WTC11 (cell line): ENCODE measurements around the gene CEP135. TPM values are rescaled to one million over a fixed set of nuclear protein-coding genes. Genes with fewer than 3 reads are reported as not detected.

ENCODE experiments used
- ATAC-seq: fragments of 200-7000 bp; cut with Tn5 transposase; 2 replicates; pipeline ENCODE4 v1.10.0; 2021; ENCODE audit warnings: mild to moderate bottlenecking, moderate library complexity
- CTCF ChIA-PET: fragments of 300-600 bp; sonication (Branson Sonifier 250); formaldehyde crosslinking; loops from one replicate; lab custom pipeline; 2021; ENCODE audit warnings: antibody characterized with exemption; lab: Charles Lee
- POLR2A ChIA-PET: fragments of 350-600 bp; sonication (Branson Sonifier 250); formaldehyde crosslinking; loops from one replicate; lab custom pipeline; 2021; ENCODE audit warnings: antibody characterized with exemption; lab: Charles Lee
- DNase-seq: peaks from one replicate; pipeline ENCODE4 v3.0.0; 2021; ENCODE audit warnings: low spot score
- H3K27ac Mint-ChIP-seq: 2 replicates; pipeline ENCODE4 v1.8.0; 2021; ENCODE audit warnings: mixed read lengths
- H3K27me3 Mint-ChIP-seq: 2 replicates; pipeline ENCODE4 v1.8.0; 2021; ENCODE audit warnings: low read depth, mild to moderate bottlenecking, moderate library complexity, mixed read lengths
- H3K36me3 Mint-ChIP-seq: 2 replicates; pipeline ENCODE4 v1.8.0; 2021; ENCODE audit warnings: mixed read lengths
- H3K4me1 Mint-ChIP-seq: 2 replicates; pipeline ENCODE4 v1.8.0; 2022; ENCODE audit warnings: mixed read lengths
- H3K4me3 Mint-ChIP-seq: 2 replicates; pipeline ENCODE4 v1.8.0; 2021; ENCODE audit warnings: mild to moderate bottlenecking, moderate library complexity, mixed read lengths
- H3K9me3 Mint-ChIP-seq: 2 replicates; pipeline ENCODE4 v1.8.0; 2021; ENCODE audit warnings: mixed read lengths
- ATF1 ChIP-seq: sonication (generic); formaldehyde crosslinking; IDR thresholded peaks from 2 replicates; pipeline ENCODE4 v1.8.1; 2023; ENCODE audit warnings: mild to moderate bottlenecking, moderate library complexity, missing genetic modification reagents
- ATF2 ChIP-seq: sonication (generic); formaldehyde crosslinking; IDR thresholded peaks from 2 replicates; pipeline ENCODE4 v1.8.1; 2022; ENCODE audit warnings: low read depth, missing genetic modification reagents, borderline replicate concordance
- ATF3 ChIP-seq: sonication (generic); formaldehyde crosslinking; conservative IDR thresholded peaks from 2 replicates; pipeline ENCODE4 v1.8.1; 2022; ENCODE audit warnings: mild to moderate bottlenecking, missing genetic modification reagents
- CBFB ChIP-seq: sonication (generic); formaldehyde crosslinking; IDR thresholded peaks from 2 replicates; pipeline ENCODE4 v1.8.1; 2022; ENCODE audit warnings: mild to moderate bottlenecking, low read depth, missing genetic modification reagents
- CTCF ChIP-seq: fragments of 200-600 bp; IDR thresholded peaks from 2 replicates; pipeline ENCODE4 v1.8.0; 2022; ENCODE audit warnings: antibody characterized with exemption
- EMX1 ChIP-seq: fragments of 250-450 bp; sonication (Bioruptor Pico); IDR thresholded peaks from 2 replicates; pipeline ENCODE4 v1.8.0; 2021; ENCODE audit warnings: mild to moderate bottlenecking
- FOXP4 ChIP-seq: sonication (generic); formaldehyde crosslinking; IDR thresholded peaks from 2 replicates; pipeline ENCODE4 v1.8.0; 2022; ENCODE audit warnings: mild to moderate bottlenecking, missing genetic modification reagents
- NR3C1 ChIP-seq: sonication (generic); formaldehyde crosslinking; conservative IDR thresholded peaks from 2 replicates; pipeline ENCODE4 v1.8.1; 2023; ENCODE audit warnings: low read depth, mild to moderate bottlenecking, missing genetic modification reagents
- PRRX2 ChIP-seq: fragments of 250-450 bp; sonication (Bioruptor Pico); IDR thresholded peaks from 2 replicates; pipeline ENCODE4 v1.8.0; 2021; ENCODE audit warnings: mild to moderate bottlenecking
- SOX15 ChIP-seq: fragments of 250-450 bp; sonication (Bioruptor Pico); IDR thresholded peaks from 2 replicates; pipeline ENCODE4 v1.9.0; 2021; ENCODE audit warnings: mild to moderate bottlenecking
- ZNF138 ChIP-seq: sonication (generic); formaldehyde crosslinking; conservative IDR thresholded peaks from 2 replicates; pipeline ENCODE4 v1.8.1; 2022; ENCODE audit warnings: mild to moderate bottlenecking, moderate library complexity, missing genetic modification reagents
- ZNF423 ChIP-seq: fragments of 250-450 bp; sonication (Bioruptor Pico); IDR thresholded peaks from 2 replicates; pipeline ENCODE4 v2.1.2; 2022; ENCODE audit warnings: mild to moderate bottlenecking, moderate library complexity
- total RNA-seq: library from RNA; stranded (reverse); gene quantifications from 3 replicates; pipeline ENCODE4 v1.2.3, GENCODE V29; 2021
- TF ChIP-seq, protein P1 (sequence below): fragments of 250-450 bp; sonication (Bioruptor Pico); IDR thresholded peaks from 2 replicates; pipeline ENCODE4 v1.9.0; 2021; ENCODE audit warnings: mild to moderate bottlenecking, borderline replicate concordance
- TF ChIP-seq, protein P2 (sequence below): fragments of 250-450 bp; sonication (Bioruptor Pico); IDR thresholded peaks from 2 replicates; pipeline ENCODE4 v1.9.0; 2021; ENCODE audit warnings: mild to moderate bottlenecking

Gene CEP135
- total RNA-seq, 1 experiment from 2014 or later = 13.6 TPM

DNA sequence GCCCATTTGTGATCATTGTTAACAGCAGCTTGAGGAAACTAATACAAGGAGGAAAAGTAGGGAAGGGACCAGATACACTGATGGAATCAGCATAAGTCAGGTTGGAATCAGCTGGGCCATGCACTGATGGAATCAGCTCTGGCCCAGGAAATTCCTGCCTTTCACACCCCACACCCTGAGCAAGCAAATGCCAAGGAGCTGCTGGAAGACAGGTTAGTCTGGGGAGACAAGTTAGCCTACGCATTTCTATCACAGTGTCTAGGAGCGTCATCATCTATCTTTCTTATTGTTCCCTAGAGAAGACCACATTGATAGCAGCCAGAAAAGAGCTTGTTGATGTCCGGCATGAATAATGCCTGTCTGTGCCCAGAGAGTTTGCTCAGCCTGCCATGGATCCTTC is 16.2 kb upstream of the CEP135 start:
- no peak overlapping the region for H3K4me3 Mint-ChIP-seq

More for the DNA sequence above, 16.2 kb upstream of the CEP135 start:
- H3K4me1 Mint-ChIP-seq = peaks cover 4% of the 10 kb centered on the region
- H3K27me3 Mint-ChIP-seq = no peaks in the 10 kb centered on the region; the same call in 1 of the 2 replicates
- TF ChIP-seq CBFB (no peak), PRRX2 (CRISPR knock-in tag) (no peak), ZNF423 (CRISPR knock-in tag) (no peak), SOX15 (CRISPR knock-in tag) (no peak), CTCF (no peak), ZNF138 (CRISPR knock-in tag) (no peak), EMX1 (CRISPR knock-in tag) (no peak), ATF1 (CRISPR knock-in tag) (no peak), ATF2 (no peak), NR3C1 (CRISPR knock-in tag) (no peak), FOXP4 (CRISPR knock-in tag) (no peak), ATF3 (CRISPR knock-in tag) (no peak)
- TF ChIP-seq, protein P1, sequence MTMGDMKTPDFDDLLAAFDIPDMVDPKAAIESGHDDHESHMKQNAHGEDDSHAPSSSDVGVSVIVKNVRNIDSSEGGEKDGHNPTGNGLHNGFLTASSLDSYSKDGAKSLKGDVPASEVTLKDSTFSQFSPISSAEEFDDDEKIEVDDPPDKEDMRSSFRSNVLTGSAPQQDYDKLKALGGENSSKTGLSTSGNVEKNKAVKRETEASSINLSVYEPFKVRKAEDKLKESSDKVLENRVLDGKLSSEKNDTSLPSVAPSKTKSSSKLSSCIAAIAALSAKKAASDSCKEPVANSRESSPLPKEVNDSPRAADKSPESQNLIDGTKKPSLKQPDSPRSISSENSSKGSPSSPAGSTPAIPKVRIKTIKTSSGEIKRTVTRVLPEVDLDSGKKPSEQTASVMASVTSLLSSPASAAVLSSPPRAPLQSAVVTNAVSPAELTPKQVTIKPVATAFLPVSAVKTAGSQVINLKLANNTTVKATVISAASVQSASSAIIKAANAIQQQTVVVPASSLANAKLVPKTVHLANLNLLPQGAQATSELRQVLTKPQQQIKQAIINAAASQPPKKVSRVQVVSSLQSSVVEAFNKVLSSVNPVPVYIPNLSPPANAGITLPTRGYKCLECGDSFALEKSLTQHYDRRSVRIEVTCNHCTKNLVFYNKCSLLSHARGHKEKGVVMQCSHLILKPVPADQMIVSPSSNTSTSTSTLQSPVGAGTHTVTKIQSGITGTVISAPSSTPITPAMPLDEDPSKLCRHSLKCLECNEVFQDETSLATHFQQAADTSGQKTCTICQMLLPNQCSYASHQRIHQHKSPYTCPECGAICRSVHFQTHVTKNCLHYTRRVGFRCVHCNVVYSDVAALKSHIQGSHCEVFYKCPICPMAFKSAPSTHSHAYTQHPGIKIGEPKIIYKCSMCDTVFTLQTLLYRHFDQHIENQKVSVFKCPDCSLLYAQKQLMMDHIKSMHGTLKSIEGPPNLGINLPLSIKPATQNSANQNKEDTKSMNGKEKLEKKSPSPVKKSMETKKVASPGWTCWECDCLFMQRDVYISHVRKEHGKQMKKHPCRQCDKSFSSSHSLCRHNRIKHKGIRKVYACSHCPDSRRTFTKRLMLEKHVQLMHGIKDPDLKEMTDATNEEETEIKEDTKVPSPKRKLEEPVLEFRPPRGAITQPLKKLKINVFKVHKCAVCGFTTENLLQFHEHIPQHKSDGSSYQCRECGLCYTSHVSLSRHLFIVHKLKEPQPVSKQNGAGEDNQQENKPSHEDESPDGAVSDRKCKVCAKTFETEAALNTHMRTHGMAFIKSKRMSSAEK (CRISPR knock-in tag) = no peak
- TF ChIP-seq, protein P2, sequence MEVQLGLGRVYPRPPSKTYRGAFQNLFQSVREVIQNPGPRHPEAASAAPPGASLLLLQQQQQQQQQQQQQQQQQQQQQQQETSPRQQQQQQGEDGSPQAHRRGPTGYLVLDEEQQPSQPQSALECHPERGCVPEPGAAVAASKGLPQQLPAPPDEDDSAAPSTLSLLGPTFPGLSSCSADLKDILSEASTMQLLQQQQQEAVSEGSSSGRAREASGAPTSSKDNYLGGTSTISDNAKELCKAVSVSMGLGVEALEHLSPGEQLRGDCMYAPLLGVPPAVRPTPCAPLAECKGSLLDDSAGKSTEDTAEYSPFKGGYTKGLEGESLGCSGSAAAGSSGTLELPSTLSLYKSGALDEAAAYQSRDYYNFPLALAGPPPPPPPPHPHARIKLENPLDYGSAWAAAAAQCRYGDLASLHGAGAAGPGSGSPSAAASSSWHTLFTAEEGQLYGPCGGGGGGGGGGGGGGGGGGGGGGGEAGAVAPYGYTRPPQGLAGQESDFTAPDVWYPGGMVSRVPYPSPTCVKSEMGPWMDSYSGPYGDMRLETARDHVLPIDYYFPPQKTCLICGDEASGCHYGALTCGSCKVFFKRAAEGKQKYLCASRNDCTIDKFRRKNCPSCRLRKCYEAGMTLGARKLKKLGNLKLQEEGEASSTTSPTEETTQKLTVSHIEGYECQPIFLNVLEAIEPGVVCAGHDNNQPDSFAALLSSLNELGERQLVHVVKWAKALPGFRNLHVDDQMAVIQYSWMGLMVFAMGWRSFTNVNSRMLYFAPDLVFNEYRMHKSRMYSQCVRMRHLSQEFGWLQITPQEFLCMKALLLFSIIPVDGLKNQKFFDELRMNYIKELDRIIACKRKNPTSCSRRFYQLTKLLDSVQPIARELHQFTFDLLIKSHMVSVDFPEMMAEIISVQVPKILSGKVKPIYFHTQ (CRISPR knock-in tag) = no peak
- POLR2A ChIA-PET = no interaction called here
- DNase-seq = no peak
- no peak for ATAC-seq
- peaks cover 23% of the 10 kb centered on the region for H3K36me3 Mint-ChIP-seq
- peaks cover 47% of the 10 kb centered on the region for H3K9me3 Mint-ChIP-seq
- CTCF ChIA-PET = interaction anchor here (1.5 kb wide), 1 partner anchor 16 kb away, joined by 9 read pairs; the partner anchor contains the start of gene CEP135
- H3K27ac Mint-ChIP-seq = no peak overlapping the region
